Cardiac fibroblast (primary cell): ENCODE data around the gene SYPL2.

Source experiments
- DNase-seq, 2 donors: peaks; one replicate each; pipeline versions ENCODE4 v3.0.0 to v3.0.0-alpha.2; 2010; ENCODE audit warnings: low read depth in 2 of 2
- H3K4me3 ChIP-seq, 2 donors: replicated peaks in 1 of 2; 1 replicate in 1 of 2; 2 replicates in 1 of 2; pipeline ENCODE4 v1.5.1; 2011; ENCODE audit warnings: low read depth in 2 of 2, low read length in 2 of 2, mild to moderate bottlenecking in 2 of 2, moderate library complexity in 1 of 2
- CTCF ChIP-seq: IDR thresholded peaks from one replicate; pipeline ENCODE4 v1.5.1; 2011; ENCODE audit warnings: low read depth, mild to moderate bottlenecking, low read length, inconsistent platforms

The SYPL2 gene

GRCh38 chr1:109466452-109467300 lies at the start of gene SYPL2:
TSS of gene SYPL2 (plus strand) at chr1:109466546. CDS start at chr1:109466844, 298 bp downstream.
- peak within 1 kb of the TSS; percentile 46 to 47 for H3K4me3 ChIP-seq
- TF ChIP-seq CTCF: no peak
- peak in 1 of 2 donors; percentile 13 for DNase-seq

- no peak for TF ChIP-seq CTCF
- H3K4me3 ChIP-seq: no peak overlapping the region
- no peak for DNase-seq
Observed at GRCh38 chr1:109423498-109423897, 42.8 kb upstream of the SYPL2 start.

- no peak for TF ChIP-seq CTCF
- H3K4me3 ChIP-seq: peak overlapping the region; percentile 84 to 88
- DNase-seq: peak; percentile 26 to 56
Observed at GRCh38 chr1:109425391-109426280, 40.7 kb upstream of the SYPL2 start.

- peak within 1 kb of the TSS; percentile 84 to 88 for H3K4me3 ChIP-seq
- no peak for TF ChIP-seq CTCF
- DNase-seq: peak; percentile 99
Observed at GRCh38 chr1:109426281-109427170, 39.8 kb upstream of the SYPL2 start, which contains the start of gene PSMA5. TSS of gene PSMA5 (minus strand) at chr1:109426448. CDS start at chr1:109426330, 118 bp downstream.

GRCh38 chr1:109427171-109427467 lies 39.2 kb upstream of the SYPL2 start:
- no peak for TF ChIP-seq CTCF
- DNase-seq: peak; percentile 21 to 28
- peak overlapping the region; percentile 84 to 88 for H3K4me3 ChIP-seq

GRCh38 chr1:109432336-109432735 lies 34.0 kb upstream of the SYPL2 start:
- TF ChIP-seq CTCF: no peak
- H3K4me3 ChIP-seq: no peak overlapping the region
- no peak for DNase-seq
